Coronary artery (tissue), 2 donors: ENCODE data around the gene NTM.
"Not testable (repeated sequence)": the region's sequence is repeated elsewhere in the genome, so short reads cannot be mapped to it uniquely, and the experiment has no call there.

Experiments
- DNase-seq: peaks from one replicate; pipeline ENCODE4 v3.0.0-alpha.2; 2017; ENCODE audit warnings: low spot score
- H3K27ac ChIP-seq, 2 donors: fragments of 200-600 bp; sonication (generic); one replicate each; pipeline ENCODE4 v1.5.1; 2016 to 2019
- H3K4me3 ChIP-seq: fragments of 200-600 bp; sonication (generic); 2 replicates; pipeline ENCODE4 v1.5.1; 2016; ENCODE audit warnings: mild to moderate bottlenecking, moderate library complexity
- CTCF ChIP-seq: fragments of 200-600 bp; sonication (generic); IDR thresholded peaks from one replicate; pipeline ENCODE4 v1.5.1; 2019; ENCODE audit warnings: antibody characterized with exemption

The NTM gene

GRCh38 chr11:132361011-132361550 lies 990.7 kb downstream of the NTM start:
- DNase-seq = no peak
- Histone ChIP-seq H3K4me3 (no peak overlapping the region), H3K27ac (no peak overlapping the region)
- no peak for TF ChIP-seq CTCF

- DNase-seq = no peak
- no peak for TF ChIP-seq CTCF
- H3K4me3 ChIP-seq = no peak overlapping the region
- H3K27ac ChIP-seq = no peak overlapping the region
These were observed 995.2 kb downstream of the NTM start for GRCh38 chr11:132365650-132366049.

- no peak overlapping the region for H3K4me3 ChIP-seq
- no peak for DNase-seq
- no peak for TF ChIP-seq CTCF
- no peak overlapping the region for H3K27ac ChIP-seq
These were observed 996.9 kb downstream of the NTM start for GRCh38 chr11:132367293-132367692.

- not testable (repeated sequence) for H3K27ac ChIP-seq, H3K4me3 ChIP-seq, DNase-seq
These were observed 999.7 kb downstream of the NTM start for GRCh38 chr11:132370114-132370513.

- no peak overlapping the region for H3K4me3 ChIP-seq
- no peak overlapping the region for H3K27ac ChIP-seq
- DNase-seq = no peak
- no peak for TF ChIP-seq CTCF
These were observed 1003.2 kb downstream of the NTM start for GRCh38 chr11:132373405-132374143.

- no peak for DNase-seq
- Histone ChIP-seq H3K27ac (no peak overlapping the region), H3K4me3 (no peak overlapping the region)
- TF ChIP-seq CTCF = no peak
These were observed 1009.1 kb downstream of the NTM start for GRCh38 chr11:132379540-132379939.
